Posterior vena cava (tissue), 2 donors: ENCODE measurements around the gene NR6A1. TPM values are rescaled to one million over a fixed set of nuclear protein-coding genes. Genes with fewer than 3 reads are reported as not detected.

Experiments used
- DNase-seq: peaks from one replicate; pipeline ENCODE4 v3.0.0-alpha.2; 2020; ENCODE audit warnings: low spot score
- intact Hi-C, 2 donors: fragments of 100-400 bp; cut with DNase I; formaldehyde crosslinking; loops; one replicate each; pipeline versions ENCODE4 v1.14.1 to v1.14.2; 2022 to 2023
- total RNA-seq, 2 donors: library from RNA; stranded (reverse); fragmentation: NEBNext Ultra II Directional; extraction: Animal tissue kit (Norgen Biotek cat#: 25700); gene quantifications; one replicate each; pipeline ENCODE4 v1.2.1, GENCODE V29; 2021
- donor health status: DM: yes; HTN: yes; CAD: no.
- donor health status: DM: yes; HTN: yes; CAD: no.

The NR6A1 gene
- total RNA-seq, 2 donors from 2014 or later: 0.23 to 0.76 TPM

DNA sequence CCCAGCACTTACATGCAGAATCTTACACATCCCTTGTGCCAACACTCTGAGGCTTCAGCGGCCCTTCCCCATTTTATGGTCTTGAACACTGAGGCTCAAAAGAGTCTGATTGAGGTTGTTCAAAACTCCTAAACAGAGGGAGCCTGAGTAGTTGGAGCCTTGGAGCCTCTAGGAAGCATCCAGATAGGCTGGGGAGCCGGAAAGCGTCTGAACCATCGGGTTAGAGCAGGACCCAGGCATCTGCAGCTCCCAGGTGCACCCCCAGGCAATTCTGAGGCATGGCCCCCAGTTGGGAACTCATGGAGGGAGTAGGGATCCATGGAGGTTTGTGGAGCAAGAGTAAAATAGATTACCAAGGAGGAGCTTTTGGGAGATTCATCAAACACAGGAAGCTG is 9.6 kb upstream of the NR6A1 start:
- no peak for DNase-seq
- intact Hi-C loops: loop anchor here in 1 of 2 donors (5.0 kb wide), 1 partner anchor 62 kb away; no protein-coding TSS in a partner anchor

DNA sequence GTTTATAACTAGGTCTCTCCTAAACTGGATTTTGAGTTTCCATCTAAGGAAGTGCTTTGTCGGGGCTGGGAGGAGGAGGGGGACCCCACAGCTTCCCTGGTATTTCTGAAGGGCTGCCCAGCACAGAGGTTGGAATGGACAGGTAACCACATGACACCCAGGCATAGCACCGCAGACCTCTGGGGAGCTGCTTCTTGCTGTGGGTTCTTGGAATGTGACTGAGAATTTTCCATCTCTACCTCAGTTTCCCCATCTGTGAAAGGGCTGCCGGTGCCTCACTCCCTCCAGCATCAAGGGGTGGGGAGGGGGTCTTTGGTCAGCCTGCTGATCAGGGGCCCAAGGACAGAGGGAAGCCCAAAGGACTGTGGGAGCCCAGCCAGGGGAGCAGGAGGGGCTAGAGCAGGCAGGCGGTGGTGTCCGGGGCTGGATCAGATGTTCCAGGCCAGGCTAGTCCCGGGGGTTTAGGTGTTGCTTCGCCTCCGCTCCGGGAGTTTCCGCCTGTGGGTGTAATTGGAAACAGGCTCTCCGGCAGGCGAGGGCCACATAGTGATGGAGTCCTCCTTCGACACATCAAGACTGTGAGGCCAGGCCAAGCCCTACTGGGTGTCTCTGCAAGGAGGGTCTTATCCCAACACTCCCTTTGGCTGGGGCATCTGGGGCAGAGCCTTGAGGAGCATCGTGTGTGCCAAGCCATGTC is 9.1 kb upstream of the NR6A1 start:
- peak; percentile 84 for DNase-seq
- intact Hi-C loops: loop anchor here in 1 of 2 donors (5.0 kb wide), 1 partner anchor 62 kb away; no protein-coding TSS in a partner anchor

DNA sequence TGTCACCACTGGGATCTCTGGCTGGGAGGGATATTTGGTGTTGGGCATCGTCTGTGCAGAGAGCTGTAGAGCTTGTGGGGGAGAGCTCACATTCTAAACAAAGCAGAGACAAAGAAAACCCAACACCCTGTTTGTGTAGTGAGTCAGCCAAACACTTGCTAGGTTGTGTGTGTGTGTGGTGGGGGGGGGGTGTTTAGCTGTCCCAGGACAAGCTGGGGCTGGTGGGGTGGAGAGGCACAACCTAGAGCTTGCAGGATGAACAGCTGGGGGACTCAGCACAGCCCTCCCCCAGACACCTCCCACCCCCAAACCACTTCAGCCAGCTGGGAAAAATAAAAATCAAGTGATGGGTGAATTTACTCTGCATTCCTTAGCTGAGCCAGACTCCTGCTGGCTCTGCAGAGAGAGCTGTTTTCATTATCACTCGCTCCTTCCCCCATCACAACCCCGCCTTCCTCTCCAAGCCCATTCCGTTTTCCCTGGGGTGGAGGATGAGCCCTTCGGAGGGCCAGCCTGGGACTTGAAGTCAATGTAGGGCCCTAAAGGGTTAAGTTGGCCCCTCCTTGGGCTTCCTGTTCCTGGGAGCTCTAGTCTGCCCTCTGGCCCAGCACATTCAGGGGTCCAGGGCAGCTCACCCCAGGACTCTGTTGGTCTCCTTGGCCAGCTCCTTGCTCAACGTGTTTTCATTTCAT is 8.4 kb upstream of the NR6A1 start:
- peak; percentile 72 for DNase-seq

DNA sequence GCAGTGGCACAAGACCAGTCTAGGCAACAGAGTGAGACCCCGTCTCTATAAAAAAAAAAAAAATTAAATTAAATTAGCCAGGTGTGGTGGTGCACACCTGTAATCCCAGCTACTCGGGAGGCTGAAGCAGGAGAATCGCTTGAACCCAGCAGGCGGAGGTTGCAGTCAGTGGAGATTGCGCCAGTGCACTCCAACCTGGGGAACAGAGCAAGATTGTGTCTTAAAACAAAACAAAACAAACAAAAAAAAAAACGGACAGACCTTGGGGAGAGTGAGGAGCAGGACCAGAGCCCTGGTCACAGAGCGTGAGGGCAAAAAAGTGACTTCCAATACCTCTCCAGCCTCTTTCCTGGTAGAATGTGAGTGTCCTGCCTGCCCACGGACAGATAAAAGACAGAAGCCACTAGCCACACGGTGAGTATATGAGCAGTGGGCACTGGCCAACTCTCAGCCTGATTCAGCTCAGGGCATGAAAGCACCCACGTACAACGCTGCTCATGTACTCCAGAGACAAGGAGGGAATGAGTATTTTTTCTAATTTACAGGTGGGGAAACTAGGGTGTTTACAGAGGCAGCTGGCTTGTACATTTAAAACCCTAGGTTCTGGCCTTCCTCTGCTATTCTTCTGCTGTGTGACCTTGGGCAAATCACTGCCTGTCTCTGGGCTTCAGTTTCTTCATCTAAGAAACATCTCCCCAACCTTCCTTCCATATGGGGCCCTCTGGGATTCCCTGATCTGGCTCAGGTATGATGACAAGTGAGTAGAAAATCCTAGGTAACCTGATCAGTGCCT is 7.7 kb upstream of the NR6A1 start:
- intact Hi-C loops: loop anchor here in 1 of 2 donors (10.0 kb wide), 1 partner anchor 596 kb away; no protein-coding TSS in a partner anchor
- peak; percentile 16 for DNase-seq

More for the DNA sequence above, 8.4 kb upstream of the NR6A1 start:
- intact Hi-C loops: loop anchor here in 1 of 2 donors (5.0 to 10.0 kb wide), 2 partner anchors 63 to 595 kb away; no protein-coding TSS in a partner anchor

DNA sequence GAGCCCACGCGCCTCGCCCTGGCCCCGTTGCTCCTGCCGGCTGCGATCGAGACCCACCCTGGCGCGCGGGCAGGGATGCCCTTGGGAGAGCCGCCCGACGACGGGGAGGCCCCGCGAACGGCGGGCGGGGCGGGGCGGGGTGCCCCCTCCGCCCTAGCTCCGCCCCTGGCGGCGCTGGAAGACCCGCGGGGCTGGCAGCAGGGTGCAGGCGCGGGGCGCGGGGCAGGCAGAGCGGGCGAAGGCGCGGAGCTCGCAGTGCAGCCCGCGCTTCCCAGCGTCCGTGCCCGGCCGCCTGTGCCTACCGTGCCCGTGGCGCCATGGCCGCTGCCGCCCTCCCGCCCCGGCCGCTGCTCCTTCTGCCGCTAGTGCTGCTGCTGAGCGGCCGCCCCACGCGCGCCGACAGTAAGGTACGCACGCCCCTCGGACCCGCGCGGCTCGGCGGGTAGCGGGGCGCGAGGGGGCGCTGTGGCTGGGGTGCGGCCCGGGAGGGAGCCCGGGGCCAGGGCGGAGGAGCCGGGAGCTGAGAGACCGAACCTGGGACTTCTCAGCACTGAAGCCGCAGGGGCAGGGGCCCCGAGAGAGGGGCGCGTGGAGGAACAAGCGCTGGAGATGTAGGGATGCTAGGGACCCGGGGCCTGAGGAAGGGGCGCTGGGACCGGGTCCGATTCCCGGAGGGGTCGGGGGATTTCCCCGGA is 6.0 kb upstream of the NR6A1 start, which contains the start of gene OLFML2A:
TSS of gene OLFML2A (plus strand) at position 180 of the 695 bp plus-strand sequence. CDS start at position 318, 138 bp downstream.
- intact Hi-C loops: loop anchor here in 1 of 2 donors (2.0 to 10.0 kb wide), 2 partner anchors 76 to 598 kb away; partner anchors contain the start of gene WDR38
- peak; percentile 75 for DNase-seq

DNA sequence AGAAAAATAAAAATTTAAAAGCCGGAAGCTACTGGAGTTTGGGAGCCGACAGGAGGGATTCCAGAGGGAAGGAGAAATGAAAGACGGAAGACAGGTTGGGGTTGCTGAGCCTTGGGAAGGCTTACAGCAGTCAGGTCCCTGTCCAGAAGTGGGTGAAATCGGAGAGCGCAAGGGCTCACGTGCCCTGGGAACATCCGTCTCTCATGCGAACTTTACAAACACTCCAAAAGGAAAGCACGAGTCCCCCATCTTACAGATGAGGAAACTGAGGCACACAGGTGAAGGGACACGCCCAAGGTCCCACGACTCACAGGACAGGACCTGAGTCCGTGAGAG is 5.5 kb upstream of the NR6A1 start:
- intact Hi-C loops: loop anchor here in 1 of 2 donors (2.0 to 10.0 kb wide), 2 partner anchors 76 to 598 kb away; partner anchors contain the start of gene WDR38

DNA sequence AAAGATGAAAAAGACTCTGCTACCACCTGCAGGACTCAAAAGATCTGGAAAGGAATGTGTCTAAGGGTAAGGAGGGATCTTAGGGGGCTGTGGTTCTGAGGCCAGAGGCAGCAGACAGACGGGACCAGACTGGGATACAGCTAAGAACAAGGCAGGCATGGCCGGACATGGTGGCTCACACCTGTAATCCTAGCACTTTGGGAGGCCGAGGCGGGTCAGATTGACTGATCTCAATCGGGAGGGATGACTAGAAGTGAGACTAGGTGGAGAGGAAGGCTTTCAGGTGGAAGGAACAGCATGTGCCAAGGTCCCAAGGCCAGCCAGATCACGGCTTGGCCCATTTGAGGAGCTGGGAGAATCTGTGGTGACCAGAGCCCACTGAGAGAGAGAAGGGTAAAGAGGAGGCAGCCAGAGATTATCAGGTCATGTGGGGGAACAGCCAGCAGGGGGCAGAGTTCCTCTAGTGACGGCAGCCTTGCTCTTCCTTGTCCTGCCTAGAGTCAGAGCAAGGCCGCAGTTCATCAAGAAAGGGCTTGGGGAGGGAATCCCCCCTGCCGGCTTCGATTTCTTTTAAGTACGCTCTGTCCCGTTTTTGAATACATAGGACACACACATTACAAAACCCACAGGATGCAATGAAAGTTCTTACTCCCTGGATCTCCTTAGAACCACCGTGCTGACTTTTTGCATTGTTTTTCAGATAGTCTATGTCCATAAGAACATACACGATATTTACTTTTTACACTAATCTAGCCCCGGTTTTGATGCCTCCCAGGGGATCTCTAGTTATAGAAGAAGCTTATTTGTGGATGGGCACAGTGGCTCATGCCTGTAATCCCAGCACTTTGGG is 3.2 kb upstream of the NR6A1 start:
- intact Hi-C loops: loop anchor here (2.0 to 10.0 kb wide), 2 partner anchors 78 to 600 kb away; partner anchors contain the start of gene WDR38 (in 1 of the 2)
- DNase-seq: peak; percentile 94

More for the DNA sequence above, 5.5 kb upstream of the NR6A1 start:
- no peak for DNase-seq

DNA sequence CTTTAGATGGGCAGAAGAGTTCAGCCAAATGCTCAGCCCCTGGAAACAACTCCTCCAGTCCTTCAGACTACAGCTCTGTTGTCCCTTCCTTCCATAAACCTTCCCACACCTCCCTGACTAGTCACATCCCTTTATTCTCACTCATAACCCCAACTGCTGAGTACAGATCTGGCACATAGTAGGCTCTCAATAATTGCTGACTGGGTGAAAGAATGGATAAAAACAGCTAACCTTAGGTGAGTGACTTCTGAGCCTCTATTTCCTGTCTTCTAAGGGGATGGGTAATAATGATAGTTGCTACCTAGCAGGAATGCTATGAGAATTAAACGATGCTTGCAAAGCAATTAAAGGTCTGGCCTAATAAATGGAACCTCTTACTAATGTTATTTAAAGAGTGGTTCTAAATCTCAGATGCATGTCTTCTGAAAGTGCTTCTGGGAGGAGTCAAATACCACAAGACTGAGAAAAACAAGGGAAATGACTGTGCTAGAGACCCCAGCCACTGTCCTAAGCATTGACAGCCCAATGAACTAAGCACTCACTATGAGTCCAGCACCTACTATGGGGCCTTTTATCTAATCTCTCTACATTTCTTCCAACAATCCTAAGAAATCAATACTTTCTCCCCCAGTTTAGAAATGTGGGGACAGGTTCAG is 2.5 kb upstream of the NR6A1 start:
- DNase-seq: no peak
- intact Hi-C loops: loop anchor here (2.0 to 10.0 kb wide), 2 partner anchors 79 to 601 kb away; partner anchors contain the start of gene WDR38 (in 1 of the 2)

DNA sequence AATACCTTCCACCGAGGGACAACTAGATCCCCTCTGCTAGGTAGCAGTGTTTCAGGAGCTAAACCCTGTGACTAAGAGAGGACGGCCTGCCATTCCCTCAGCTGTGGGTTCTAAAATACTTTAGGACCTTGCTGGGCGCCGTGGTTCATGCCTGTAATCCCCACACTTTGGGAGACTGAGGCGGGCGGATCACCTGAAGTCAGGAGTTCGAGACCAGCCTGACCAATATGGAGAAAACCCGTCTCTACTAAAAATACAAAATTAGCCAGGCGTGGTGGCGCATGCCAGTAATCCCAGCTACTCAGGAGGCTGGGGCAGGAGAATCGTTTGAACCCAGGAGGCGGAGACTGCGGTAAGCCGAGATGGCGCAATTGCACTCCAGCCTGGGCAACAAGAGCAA is 1.8 kb upstream of the NR6A1 start:
- peak; percentile 58 for DNase-seq
- intact Hi-C loops: loop anchor here in 1 of 2 donors (10.0 kb wide), 1 partner anchor 602 kb away; no protein-coding TSS in a partner anchor

DNA sequence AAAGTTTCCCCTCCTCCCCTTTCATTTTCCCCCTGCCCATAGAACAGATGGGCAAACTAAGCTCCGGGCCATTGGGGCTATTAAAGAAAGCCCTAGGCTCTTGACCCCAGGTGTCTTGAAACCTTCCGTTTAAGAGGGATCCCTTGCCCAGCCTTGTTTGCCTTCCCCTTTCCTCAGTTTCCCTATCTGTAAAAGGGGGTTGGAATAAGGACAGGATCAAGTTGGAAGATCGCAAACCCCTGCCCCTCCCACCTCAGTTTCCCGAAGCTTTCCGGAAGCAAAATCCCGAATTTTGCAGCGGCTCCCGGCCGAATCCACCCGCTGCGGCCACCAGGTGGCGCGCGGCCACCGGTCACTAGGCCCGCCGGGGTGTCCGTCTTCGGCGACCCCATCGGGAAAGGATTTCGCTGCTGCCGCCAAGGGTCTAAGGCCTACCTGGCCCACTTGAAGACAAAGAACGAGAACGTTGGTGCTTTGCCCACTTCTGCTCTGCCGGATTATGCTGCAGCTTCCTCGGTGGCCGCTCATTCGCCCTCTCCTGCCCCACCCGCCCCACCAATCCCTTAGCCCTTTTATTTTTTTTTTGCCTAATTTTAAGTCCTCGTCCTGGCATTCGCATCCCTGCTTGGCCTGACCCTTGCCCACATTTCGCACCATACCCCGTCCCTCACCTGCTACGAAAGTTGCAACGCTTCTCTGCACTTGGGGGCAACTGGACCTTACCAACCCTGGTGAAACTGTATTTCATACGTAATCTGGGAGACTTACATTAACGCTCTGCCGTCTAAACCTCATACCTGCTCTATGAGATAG is 962 bp upstream of the NR6A1 start:
- intact Hi-C loops: loop anchor here in 1 of 2 donors (10.0 kb wide), 1 partner anchor 603 kb away; no protein-coding TSS in a partner anchor
- DNase-seq: peak; percentile 86

DNA sequence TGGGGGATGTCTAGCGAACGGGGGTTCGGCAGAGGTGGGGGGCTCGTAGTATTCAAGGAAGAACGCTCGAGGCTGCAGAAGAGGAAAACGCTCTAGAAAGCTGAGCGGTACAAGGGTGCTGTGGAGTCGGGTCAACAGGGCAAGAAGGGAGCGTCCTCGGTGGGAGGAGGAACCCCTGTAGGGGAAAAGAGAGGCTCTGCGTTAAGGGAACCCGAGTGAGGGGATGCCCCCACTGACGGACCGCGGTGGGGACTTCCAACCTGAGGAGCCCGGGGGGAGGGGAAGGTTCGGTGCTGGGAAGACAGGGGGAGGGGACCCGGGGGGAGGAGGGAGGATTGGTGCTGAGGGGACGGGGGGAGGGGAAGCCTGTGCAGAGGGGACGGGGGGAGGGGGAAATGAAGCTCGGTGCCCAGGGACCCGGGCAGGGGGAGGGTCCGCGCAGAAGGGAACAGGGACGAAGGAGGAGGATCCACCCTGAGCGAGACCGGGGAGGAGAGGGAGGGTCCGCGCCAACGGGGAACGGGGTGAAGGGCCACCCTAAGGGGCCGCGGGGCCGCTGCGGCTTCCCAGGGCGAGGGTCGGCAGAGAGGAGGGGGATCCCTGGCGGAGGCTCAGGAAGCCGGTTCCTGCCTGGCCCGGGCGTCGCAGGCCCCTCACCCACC is 621 bp downstream of the NR6A1 start:
- DNase-seq: peak; percentile 82
- intact Hi-C loops: loop anchor here in 1 of 2 donors (10.0 kb wide), 1 partner anchor 604 kb away; no protein-coding TSS in a partner anchor

DNA sequence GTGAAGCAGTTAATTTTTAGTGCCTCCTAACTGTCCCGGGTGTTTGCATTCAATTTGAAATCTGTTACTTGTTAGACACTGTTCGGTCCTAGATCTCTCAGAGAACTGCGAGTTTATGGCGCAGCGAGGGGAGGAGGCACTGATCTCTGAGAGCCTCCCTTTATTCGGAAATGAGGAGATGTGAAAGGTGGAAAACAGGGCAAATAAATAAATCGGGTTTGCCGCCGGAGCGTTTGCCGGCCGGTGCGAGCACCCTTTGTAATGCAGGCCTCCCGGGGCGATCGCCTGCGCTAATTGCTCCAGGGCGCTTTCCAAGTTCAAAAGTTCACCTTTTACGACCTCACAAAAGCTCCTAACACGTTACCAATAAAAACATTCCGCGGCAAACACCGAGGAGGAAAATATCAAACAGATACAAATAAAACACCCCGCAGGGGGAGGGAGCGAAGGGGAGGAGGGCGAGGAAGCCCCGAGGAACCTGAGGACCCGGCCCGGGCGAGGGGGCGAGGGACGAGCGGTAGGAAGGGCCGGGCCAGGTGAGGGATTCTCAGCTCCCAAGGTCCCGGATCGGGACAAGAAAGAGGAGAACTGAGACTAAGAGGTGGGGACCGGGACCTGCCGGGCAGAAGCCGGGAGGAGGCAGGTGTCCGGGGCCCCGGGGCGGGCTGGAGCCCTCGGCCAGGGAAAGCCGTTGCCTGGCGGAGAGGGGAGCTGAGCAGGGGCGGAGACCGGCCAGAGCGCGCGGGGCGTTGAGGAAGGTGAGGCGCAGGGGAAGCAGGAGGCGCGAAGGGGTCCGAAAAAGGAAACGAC is 1.4 kb downstream of the NR6A1 start:
- DNase-seq: peak; percentile 87
- intact Hi-C loops: loop anchor here in 1 of 2 donors (10.0 kb wide), 1 partner anchor 605 kb away; no protein-coding TSS in a partner anchor

DNA sequence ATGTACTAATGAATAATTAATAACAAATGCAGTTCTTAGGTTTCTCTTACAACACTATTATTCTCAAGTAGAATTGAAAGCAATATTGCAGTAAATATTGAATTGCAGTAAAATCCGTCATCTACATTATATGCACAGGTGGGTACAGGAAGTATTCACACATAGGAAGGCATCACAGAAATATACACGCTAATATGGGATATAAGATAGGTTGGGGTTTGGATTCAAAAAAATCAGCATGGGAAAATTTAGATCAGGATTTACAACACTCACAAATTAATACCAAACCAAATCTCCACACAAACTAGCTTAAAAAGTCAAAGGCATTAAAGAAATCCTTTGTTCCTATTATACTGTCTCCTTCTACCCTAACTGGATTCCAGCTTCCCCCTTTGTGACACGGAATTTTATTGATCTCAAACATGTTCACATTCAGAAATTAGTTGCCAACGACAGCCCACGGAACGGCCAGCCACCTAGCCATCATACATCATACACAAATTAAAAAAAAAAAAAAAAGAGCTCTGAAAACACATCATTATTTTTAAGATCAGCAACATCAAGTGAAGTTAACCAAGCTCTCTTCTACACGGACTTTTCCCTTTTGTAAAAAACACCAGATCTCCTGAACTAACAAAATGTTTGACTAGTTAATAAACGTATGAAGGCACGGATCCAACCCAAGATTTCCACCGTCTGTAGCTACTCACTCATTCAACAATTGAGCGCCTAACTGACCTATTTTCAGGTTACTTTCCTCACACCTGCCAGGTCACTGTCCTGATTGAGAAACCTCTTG is 2.2 kb downstream of the NR6A1 start:
- no peak for DNase-seq
- intact Hi-C loops: no loop called here

DNA sequence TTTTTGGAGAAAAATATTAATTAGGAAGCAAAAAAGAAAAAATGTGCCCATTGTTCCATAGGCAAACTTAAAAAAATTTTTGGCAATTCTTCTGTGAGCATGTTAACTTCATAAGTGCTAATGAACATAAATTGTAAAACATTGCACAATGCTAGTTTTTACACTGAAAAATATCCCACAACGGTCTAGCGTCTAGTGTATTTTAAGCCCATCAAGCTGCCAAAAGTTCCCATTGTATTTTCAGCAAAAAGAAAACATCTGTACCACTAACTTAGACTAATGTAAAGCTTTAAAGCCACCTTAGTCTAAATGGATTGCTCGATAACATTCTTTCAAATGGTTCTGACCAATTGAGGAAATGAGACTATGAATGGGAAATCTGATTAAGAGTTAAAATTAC is 2.8 kb downstream of the NR6A1 start:
- intact Hi-C loops: no loop called here

More for the DNA sequence above, 2.8 kb downstream of the NR6A1 start:
- DNase-seq: no peak
